Cardiac fibroblast (primary cell): ENCODE data around the gene NINJ1.
"Not testable (repeated sequence)": the region's sequence is repeated elsewhere in the genome, so short reads cannot be mapped to it uniquely, and the experiment has no call there.

Experiments used
- DNase-seq, 2 donors: peaks; one replicate each; pipeline versions ENCODE4 v3.0.0 to v3.0.0-alpha.2; 2010; ENCODE audit warnings: low read depth in 2 of 2
- H3K4me3 ChIP-seq, 2 donors: replicated peaks in 1 of 2; 1 replicate in 1 of 2; 2 replicates in 1 of 2; pipeline ENCODE4 v1.5.1; 2011; ENCODE audit warnings: low read depth in 2 of 2, low read length in 2 of 2, mild to moderate bottlenecking in 2 of 2, moderate library complexity in 1 of 2
- TF ChIP-seq, protein P1 (sequence below): IDR thresholded peaks from one replicate; pipeline ENCODE4 v1.5.1; 2011; ENCODE audit warnings: low read depth, mild to moderate bottlenecking, low read length, inconsistent platforms

The NINJ1 gene

DNA sequence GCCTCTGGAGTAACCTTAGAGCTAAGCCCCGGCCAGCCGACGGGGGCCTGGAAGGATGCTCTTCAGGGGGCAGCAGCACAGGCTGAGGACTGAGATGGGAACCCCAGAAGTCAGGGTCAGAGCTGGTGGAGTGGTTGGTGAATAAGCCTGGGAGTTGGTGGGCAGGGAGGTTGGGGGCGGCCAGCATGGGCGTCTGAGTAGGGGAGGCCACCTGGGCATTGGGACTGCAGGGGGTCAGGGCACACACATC lies 14.4 kb downstream of the NINJ1 start:
- no peak for DNase-seq
- TF ChIP-seq, protein P1, sequence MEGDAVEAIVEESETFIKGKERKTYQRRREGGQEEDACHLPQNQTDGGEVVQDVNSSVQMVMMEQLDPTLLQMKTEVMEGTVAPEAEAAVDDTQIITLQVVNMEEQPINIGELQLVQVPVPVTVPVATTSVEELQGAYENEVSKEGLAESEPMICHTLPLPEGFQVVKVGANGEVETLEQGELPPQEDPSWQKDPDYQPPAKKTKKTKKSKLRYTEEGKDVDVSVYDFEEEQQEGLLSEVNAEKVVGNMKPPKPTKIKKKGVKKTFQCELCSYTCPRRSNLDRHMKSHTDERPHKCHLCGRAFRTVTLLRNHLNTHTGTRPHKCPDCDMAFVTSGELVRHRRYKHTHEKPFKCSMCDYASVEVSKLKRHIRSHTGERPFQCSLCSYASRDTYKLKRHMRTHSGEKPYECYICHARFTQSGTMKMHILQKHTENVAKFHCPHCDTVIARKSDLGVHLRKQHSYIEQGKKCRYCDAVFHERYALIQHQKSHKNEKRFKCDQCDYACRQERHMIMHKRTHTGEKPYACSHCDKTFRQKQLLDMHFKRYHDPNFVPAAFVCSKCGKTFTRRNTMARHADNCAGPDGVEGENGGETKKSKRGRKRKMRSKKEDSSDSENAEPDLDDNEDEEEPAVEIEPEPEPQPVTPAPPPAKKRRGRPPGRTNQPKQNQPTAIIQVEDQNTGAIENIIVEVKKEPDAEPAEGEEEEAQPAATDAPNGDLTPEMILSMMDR, result no peak
- H3K4me3 ChIP-seq, result no peak overlapping the region

DNA sequence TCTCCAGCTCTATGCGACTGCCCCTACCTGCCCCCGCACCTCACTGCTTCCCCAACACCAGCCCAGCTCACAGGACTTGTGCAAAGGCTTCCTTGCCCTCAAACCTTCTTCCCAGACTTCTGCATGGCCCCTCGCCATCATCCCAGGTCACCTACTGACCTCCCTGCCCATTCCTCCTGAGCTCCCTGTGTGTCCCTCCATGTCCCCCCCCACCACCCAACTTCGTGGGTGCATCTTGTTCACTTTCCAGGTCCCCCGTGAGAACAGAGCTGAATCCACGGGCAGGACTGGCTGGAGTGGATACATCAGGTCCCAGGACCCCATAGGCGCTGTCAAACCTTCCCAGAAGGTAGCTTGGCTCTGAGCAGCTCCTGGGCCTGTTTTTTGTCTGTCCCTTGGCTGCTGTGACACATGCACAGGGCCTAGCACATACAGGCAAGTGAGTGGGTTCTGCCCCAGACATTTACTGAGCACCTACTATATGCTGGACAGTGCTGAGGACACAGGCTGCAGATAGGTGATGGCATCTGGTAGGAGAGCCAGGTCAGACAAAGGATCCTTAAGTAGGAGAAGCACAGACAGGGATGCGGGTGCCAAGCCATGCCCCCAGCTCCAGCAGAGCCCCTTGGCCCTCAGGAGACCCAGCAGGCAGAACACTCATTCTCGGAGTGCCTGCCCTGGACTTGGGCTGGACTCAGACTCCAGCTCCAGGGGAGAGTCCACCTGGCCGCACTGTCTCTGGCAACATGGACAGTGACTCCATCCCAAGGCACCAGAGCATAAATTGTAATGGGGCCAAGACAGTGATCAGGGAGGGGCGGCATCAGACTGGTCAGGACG lies 15.0 kb downstream of the NINJ1 start:
- no peak overlapping the region for H3K4me3 ChIP-seq
- TF ChIP-seq, protein P1, result no peak
- no peak for DNase-seq

DNA sequence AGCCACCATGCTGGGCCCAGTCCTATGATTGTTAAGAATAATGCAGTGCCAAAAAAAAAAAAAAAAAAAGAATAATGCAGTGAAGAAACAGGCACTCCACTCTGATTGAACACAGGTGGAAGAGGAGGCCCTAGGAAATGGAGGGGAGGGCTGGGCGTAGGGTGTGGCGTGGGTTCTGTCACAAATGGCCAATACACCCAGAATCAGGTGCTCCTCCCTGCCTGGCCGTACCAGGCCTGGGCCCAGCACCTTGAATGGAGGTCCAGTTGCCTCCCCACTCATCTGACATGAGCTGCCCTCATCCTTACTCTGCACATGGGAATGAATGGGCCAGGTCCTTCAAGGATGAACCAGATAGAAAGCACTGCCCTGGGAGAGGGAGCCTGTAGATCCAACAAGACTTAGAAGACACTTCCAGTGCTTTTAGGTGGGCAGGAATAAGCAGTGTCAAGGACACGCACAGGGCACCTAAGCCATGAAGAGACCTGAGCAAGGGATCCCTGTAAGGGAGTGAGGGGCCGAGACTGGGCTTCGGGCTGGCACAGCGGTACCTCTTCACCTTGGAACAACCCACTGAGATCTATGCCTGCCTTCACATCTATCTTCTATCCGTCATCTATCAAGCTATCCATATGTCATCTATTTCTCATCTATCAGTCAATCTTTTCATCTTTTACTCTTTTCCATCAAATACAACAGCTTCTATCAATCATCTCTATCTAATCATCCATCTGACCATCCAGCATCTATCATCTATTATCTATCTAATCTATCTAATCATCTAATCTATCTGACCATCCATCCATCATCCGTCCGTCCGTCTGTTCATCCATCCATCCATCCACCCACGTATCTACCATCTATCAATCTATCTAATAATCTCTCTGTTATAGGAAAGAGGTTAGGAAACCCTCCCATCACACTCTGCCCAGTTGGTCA lies 15.9 kb downstream of the NINJ1 start:
- no peak for DNase-seq
- TF ChIP-seq, protein P1, result no peak
- H3K4me3 ChIP-seq, result no peak overlapping the region

DNA sequence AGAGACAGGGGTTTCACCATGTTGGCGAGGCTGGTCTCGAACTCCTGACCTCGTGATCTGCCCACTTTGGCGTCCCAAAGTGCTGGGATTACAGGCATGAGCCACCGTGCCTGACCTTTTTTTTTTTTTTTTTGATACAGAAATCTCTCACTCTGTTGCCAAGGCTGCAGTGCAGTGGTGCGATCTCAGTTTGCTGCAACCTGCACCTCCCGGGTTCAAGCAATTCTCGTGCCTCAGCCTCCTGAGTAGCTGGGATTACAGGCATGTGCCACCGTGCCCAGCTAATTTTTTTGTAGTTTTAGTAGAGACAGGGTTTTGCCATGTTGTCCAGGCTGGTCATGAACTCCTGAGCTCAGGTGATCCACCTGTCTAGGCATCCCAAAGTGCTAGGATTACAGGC lies 16.5 kb downstream of the NINJ1 start:
- not testable (repeated sequence) for H3K4me3 ChIP-seq, DNase-seq

DNA sequence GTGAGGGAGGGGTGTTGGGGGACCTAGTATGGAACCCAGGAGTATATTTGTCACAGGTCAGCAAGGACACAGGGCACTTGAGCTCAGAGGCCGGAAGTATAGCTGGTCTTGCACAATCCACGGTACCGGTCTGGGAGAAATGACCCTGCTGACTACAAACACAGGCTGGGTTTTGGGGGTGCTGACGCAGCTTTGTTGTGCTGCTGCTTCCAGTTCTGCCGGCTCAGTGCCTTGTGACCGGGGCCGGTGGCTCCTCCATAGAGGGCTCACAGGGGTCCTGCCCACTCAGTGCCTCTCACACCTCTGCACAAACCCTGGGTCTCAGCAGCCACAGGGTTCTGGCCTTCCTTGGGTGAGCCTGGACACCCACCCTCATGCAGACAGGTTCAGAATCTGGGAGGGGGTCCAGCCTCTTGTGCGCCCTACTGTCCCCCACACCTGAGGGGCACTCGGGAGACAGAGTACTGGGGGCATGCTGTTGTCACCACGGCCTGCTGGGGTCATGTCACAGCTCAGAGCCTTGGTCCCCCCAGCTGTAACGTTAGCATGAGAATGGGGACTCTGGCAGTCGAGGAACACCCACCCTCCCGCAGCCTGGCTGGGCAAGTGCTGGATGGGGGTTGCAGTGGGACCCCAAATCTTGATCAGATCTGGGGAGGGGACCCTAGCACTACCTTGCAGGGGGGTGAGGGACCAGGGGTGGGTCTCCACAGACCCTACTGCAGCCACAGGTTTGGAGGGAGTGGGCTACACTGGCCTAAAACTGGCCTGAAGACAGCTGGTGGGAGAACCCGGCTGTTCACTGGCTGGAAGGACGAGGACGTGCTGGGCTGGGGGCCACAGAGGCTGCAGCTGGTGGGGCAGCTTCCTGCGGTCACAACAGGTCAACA lies 17.7 kb downstream of the NINJ1 start:
- H3K4me3 ChIP-seq, result no peak overlapping the region
- peak; percentile 81 to 82 for DNase-seq
- TF ChIP-seq, protein P1, result no peak

DNA sequence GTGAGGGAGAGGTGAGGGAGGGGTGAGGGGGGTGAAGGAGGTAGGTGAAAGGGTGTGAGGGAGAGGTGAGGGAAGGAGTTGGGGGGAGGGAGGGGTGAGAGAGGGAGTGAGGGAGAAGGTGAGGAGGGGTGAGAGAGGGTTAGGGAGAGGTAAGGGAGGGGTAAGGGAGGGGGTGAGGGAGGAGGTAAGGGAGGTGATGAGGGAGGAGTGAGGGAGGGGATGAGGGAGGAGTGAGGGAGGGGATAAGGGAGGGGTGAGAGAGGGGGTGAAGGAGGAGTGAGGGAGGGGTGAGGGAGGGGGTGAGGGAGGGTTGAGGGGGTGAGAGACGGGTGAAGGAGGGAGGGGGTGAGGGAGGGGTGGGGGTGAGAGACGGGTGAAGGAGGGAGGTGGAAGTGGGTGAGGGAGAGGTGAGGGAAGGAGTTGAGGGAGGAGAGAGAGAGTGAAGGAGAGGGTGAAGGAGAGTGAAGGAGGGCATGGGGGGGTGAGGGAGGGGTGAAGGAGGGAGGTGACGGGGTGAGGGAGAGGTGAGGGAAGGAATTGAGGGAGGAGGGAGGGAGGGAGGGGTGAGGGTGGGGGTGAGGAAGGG lies 18.5 kb downstream of the NINJ1 start:
- H3K4me3 ChIP-seq, result no peak overlapping the region
- TF ChIP-seq, protein P1, result no peak
- no peak for DNase-seq
